ENCODE measurements around the gene NEK7. TPM values are rescaled to one million over a fixed set of nuclear protein-coding genes. Genes with fewer than 3 reads are reported as not detected.

NEK7 gene
- total and polyA plus RNA-seq, 2 experiments from 2014 or later, result 700 to 1,186 TPM

DNA sequence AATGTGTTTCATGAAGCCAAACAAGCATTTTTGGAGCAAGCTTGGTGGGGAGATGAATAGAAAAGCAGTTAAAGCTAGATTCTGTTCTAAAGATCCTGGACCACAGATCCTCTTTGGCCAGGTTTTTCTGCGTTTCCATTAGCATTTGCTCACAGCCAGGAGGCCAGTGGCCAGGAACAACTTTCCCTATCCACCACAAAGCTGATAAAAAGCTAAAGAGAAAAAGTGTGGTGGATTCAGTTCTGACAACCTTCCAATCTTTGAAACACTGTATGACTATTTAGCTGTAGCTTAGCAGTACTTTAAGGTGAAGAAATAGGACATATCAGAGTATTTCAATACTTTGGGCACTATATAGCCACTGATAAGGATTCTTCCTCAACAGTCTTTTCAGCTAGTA, 3.0 kb upstream of the NEK7 start:
- Histone ChIP-seq H3K9ac (no peak overlapping the region), H3K79me2 (ENCODE audit: insufficient read depth) (peaks cover 24% of the 10 kb centered on the region), H3K4me1 (ENCODE audit: insufficient read depth) (peaks cover 36% of the 10 kb centered on the region), H3K9me2 (ENCODE audit: insufficient read depth) (no peaks in the 10 kb centered on the region), H3K27ac (no peak overlapping the region), H3K4me3 (no peak overlapping the region), H3F3A (ENCODE audit: insufficient read depth) (peaks cover 46% of the 10 kb centered on the region), H3K4me2 (ENCODE audit: unreplicated experiment) (no peak overlapping the region), H3K27me3 (replicated peaks; ENCODE audit: insufficient read depth) (no peaks in the 10 kb centered on the region), H3K9me3 (ENCODE audit: low read depth) (no peaks in the 10 kb centered on the region), H4K20me1 (ENCODE audit: insufficient read depth) (no peaks in the 10 kb centered on the region), H2AFZ (no peak overlapping the region), H3K36me3 (ENCODE audit: low read depth) (no peaks in the 10 kb centered on the region)
- TF ChIP-seq EZH2phosphoT487 (IDR thresholded peaks at IDR 0.05; ENCODE audit: insufficient read depth, low read depth) (no peak), EZH2 (IDR thresholded peaks at IDR 0.05; ENCODE audit: insufficient read depth, poor library complexity, severe bottlenecking) (no peak)
- in situ Hi-C loops (cut with MboI), result loop anchor here (10.0 to 25.0 kb wide), 2 partner anchors 69 to 533 kb away; no protein-coding TSS in a partner anchor
- 58 to 69% methylated on average over 1 of the region's 1 CpG for WGBS, 2 experiments (ENCODE audit: low coverage in 1 of 2, low lambda C conversion rate in 2 of 2, missing lambda C conversion rate in 2 of 2)
- DNase-seq, result no peak

DNA sequence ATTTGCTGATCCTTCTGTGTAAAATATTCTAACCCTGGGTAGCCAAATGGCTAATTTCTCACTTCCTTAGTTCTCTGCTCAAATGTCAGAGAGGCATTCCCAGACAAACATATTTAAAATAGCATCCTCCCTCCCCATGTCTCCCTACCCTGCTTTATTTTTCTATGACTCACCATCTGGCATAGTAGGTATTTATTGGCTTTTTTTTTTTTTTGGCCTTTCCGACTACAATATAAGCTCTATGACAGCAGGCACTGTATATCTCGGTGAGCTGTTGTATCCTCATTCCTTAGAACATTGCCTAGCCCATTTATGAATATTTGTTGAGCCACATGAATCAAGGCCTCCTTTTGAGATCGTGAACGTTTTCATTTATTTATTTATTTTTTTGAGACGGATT, 1.5 kb upstream of the NEK7 start:
- no peaks in the 10 kb centered on the region for H3K9me3 ChIP-seq (ENCODE audit: low read depth)
- H3K4me2 ChIP-seq (ENCODE audit: unreplicated experiment), result peak overlapping the region; percentile 91
- no peaks in the 10 kb centered on the region for H3K27me3 ChIP-seq (replicated peaks; ENCODE audit: insufficient read depth)
- H4K20me1 ChIP-seq (ENCODE audit: insufficient read depth), result peaks cover 9% of the 10 kb centered on the region; the same call in 1 of the 2 replicates
- H3K9me2 ChIP-seq (ENCODE audit: insufficient read depth), result no peaks in the 10 kb centered on the region
- peaks cover 39% of the 10 kb centered on the region for H3K4me1 ChIP-seq (ENCODE audit: insufficient read depth)
- H3K9ac ChIP-seq, result no peak overlapping the region
- no peak overlapping the region for H2AFZ ChIP-seq
- in situ Hi-C loops (cut with MboI), result loop anchor here (10.0 to 25.0 kb wide), 2 partner anchors 70 to 532 kb away; no protein-coding TSS in a partner anchor
- peaks cover 38% of the 10 kb centered on the region for H3K79me2 ChIP-seq (ENCODE audit: insufficient read depth)
- peaks cover 58% of the 10 kb centered on the region for H3F3A ChIP-seq (ENCODE audit: insufficient read depth)
- 0 out of 2 replicates have a peak overlapping the region, but pooled peaks have one; percentile 25 for H3K27ac ChIP-seq
- H3K4me3 ChIP-seq, result no peak overlapping the region
- WGBS, 2 experiments (ENCODE audit: low coverage in 1 of 2, low lambda C conversion rate in 2 of 2, missing lambda C conversion rate in 2 of 2), result 47 to 62% methylated on average over 5 of the region's 5 CpGs
- no peaks in the 10 kb centered on the region for H3K36me3 ChIP-seq (ENCODE audit: low read depth)
- peak; percentile 74 for DNase-seq
- TF ChIP-seq EZH2 (IDR thresholded peaks at IDR 0.05; ENCODE audit: insufficient read depth, poor library complexity, severe bottlenecking) (no peak), EZH2phosphoT487 (IDR thresholded peaks at IDR 0.05; ENCODE audit: insufficient read depth, low read depth) (no peak)

GRCh38 chr1:198156111-198156744, 570 bp upstream of the NEK7 start:
- Histone ChIP-seq H3K79me2 (ENCODE audit: insufficient read depth) (peaks cover 48% of the 10 kb centered on the region), H3K27ac (peak overlapping the region; percentile 74), H3K9me2 (ENCODE audit: insufficient read depth) (no peaks in the 10 kb centered on the region), H3K4me1 (ENCODE audit: insufficient read depth) (peaks cover 49% of the 10 kb centered on the region), H3K4me3 (peak overlapping the region; percentile 88), H2AFZ (peak overlapping the region; percentile 89), H3F3A (ENCODE audit: insufficient read depth) (peaks cover 67% of the 10 kb centered on the region), H4K20me1 (ENCODE audit: insufficient read depth) (peaks cover 18% of the 10 kb centered on the region; the same call in 1 of the 2 replicates), H3K9me3 (ENCODE audit: low read depth) (no peaks in the 10 kb centered on the region), H3K4me2 (ENCODE audit: unreplicated experiment) (peak overlapping the region; percentile 91), H3K36me3 (ENCODE audit: low read depth) (peaks cover 6% of the 10 kb centered on the region; the same call in 1 of the 2 replicates), H3K27me3 (replicated peaks; ENCODE audit: insufficient read depth) (no peaks in the 10 kb centered on the region), H3K9ac (peak overlapping the region; percentile 85)
- WGBS, 2 experiments (ENCODE audit: low coverage in 1 of 2, low lambda C conversion rate in 2 of 2, missing lambda C conversion rate in 2 of 2), result 1 to 2% methylated on average over 13 of the region's 13 CpGs
- peak; percentile 86 for DNase-seq
- TF ChIP-seq EZH2phosphoT487 (IDR thresholded peaks at IDR 0.05; ENCODE audit: insufficient read depth, low read depth), result no peak
- no peak for TF ChIP-seq EZH2 (IDR thresholded peaks at IDR 0.05; ENCODE audit: insufficient read depth, poor library complexity, severe bottlenecking)
- in situ Hi-C loops (cut with MboI), result loop anchor here (10.0 to 25.0 kb wide), 2 partner anchors 71 to 531 kb away; no protein-coding TSS in a partner anchor

- Histone ChIP-seq H3K9ac (peak overlapping the region; percentile 85), H3K27ac (peak overlapping the region; percentile 74), H3K4me1 (ENCODE audit: insufficient read depth) (peaks cover 52% of the 10 kb centered on the region), H3K4me2 (ENCODE audit: unreplicated experiment) (peak overlapping the region; percentile 82), H3F3A (ENCODE audit: insufficient read depth) (peaks cover 78% of the 10 kb centered on the region), H3K79me2 (ENCODE audit: insufficient read depth) (peaks cover 59% of the 10 kb centered on the region), H3K9me3 (ENCODE audit: low read depth) (no peaks in the 10 kb centered on the region), H4K20me1 (ENCODE audit: insufficient read depth) (peaks cover 28% of the 10 kb centered on the region; the same call in 1 of the 2 replicates), H3K27me3 (replicated peaks; ENCODE audit: insufficient read depth) (no peaks in the 10 kb centered on the region), H3K9me2 (ENCODE audit: insufficient read depth) (no peaks in the 10 kb centered on the region), H3K4me3 (peak overlapping the region; percentile 88), H2AFZ (peak overlapping the region; percentile 89), H3K36me3 (ENCODE audit: low read depth) (peaks cover 6% of the 10 kb centered on the region; the same call in 1 of the 2 replicates)
- 0 to 1% methylated on average over 40 to 45 of the region's 62 CpGs for WGBS, 2 experiments (ENCODE audit: low coverage in 1 of 2, low lambda C conversion rate in 2 of 2, missing lambda C conversion rate in 2 of 2)
- in situ Hi-C loops (cut with MboI), result loop anchor here (10.0 to 25.0 kb wide), 2 partner anchors 73 to 530 kb away; no protein-coding TSS in a partner anchor
- TF ChIP-seq EZH2phosphoT487 (IDR thresholded peaks at IDR 0.05; ENCODE audit: insufficient read depth, low read depth), result no peak
- no peak for TF ChIP-seq EZH2 (IDR thresholded peaks at IDR 0.05; ENCODE audit: insufficient read depth, poor library complexity, severe bottlenecking)
- DNase-seq, result peak; percentile 96
Observed at GRCh38 chr1:198157241-198157846, 546 bp downstream of the NEK7 start.

Data from GM23248 (cell line).